Neutrophil (primary cell): ENCODE measurements around the gene UBAC2.

Source experiments
- H3K27ac ChIP-seq: fragments of 200-600 bp; sonication (generic); 2 replicates; pipeline ENCODE4 v1.5.1; 2016; ENCODE audit warnings: mild to moderate bottlenecking, moderate library complexity
- H3K27me3 ChIP-seq: fragments of 200-600 bp; sonication (generic); 2 replicates; pipeline ENCODE4 v1.6.0; 2016; ENCODE audit warnings: mild to moderate bottlenecking
- H3K36me3 ChIP-seq: fragments of 200-600 bp; sonication (generic); 2 replicates; pipeline ENCODE4 v1.5.1; 2017
- H3K4me1 ChIP-seq, 2 experiments: fragments of 200-600 bp in 1 of 2; sonication (generic) in 1 of 2; 1 replicate in 1 of 2; 2 replicates in 1 of 2; pipeline versions ENCODE4 v1.5.1 to v1.6.1; 2013 to 2016; ENCODE audit warnings: low read depth in 1 of 2, low read length in 1 of 2, mild to moderate bottlenecking in 1 of 2, moderate library complexity in 1 of 2; ENCODE audit not compliant: control insufficient read depth in 1 of 2, insufficient read depth in 1 of 2
- H3K4me3 ChIP-seq, 2 experiments: fragments of 200-600 bp in 1 of 2; sonication (generic) in 1 of 2; 1 replicate in 1 of 2; 2 replicates in 1 of 2; pipeline ENCODE4 v1.5.1; 2013 to 2016; ENCODE audit warnings: low read depth in 1 of 2, low read length in 1 of 2, mild to moderate bottlenecking in 1 of 2, moderate library complexity in 1 of 2
- H3K9me3 ChIP-seq: fragments of 200-600 bp; sonication (generic); 2 replicates; pipeline ENCODE4 v1.5.1; 2016
- TF ChIP-seq, protein P1 (sequence below): fragments of 200-600 bp; sonication (generic); IDR thresholded peaks from 2 replicates; pipeline ENCODE4 v1.5.1; 2016; ENCODE audit warnings: antibody characterized with exemption

UBAC2 gene

DNA sequence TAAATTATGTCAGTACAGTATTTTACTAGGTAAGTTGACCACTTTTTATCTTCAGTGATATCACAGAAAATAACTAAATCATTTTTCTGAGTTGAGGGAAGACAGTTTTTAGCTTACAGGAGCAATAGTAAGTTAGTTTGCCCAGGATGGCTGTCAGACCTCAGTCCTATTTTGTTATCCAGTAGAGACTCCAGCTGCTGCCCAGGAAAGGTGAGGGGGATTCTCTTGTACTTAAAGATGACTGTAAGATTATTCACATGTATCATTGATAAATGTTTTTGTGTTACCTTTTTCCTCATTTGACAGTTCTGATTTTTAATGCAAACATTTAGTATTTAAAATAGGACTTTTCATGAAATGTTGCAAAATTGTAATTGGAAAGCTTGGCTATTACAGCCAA lies 121.1 kb downstream of the UBAC2 start:
- H3K4me1 ChIP-seq, result peaks cover 12 to 23% of the 10 kb centered on the region in 2 experiments
- H3K27me3 ChIP-seq, result no peaks in the 10 kb centered on the region
- no peaks in the 10 kb centered on the region for H3K9me3 ChIP-seq
- TF ChIP-seq, protein P1, sequence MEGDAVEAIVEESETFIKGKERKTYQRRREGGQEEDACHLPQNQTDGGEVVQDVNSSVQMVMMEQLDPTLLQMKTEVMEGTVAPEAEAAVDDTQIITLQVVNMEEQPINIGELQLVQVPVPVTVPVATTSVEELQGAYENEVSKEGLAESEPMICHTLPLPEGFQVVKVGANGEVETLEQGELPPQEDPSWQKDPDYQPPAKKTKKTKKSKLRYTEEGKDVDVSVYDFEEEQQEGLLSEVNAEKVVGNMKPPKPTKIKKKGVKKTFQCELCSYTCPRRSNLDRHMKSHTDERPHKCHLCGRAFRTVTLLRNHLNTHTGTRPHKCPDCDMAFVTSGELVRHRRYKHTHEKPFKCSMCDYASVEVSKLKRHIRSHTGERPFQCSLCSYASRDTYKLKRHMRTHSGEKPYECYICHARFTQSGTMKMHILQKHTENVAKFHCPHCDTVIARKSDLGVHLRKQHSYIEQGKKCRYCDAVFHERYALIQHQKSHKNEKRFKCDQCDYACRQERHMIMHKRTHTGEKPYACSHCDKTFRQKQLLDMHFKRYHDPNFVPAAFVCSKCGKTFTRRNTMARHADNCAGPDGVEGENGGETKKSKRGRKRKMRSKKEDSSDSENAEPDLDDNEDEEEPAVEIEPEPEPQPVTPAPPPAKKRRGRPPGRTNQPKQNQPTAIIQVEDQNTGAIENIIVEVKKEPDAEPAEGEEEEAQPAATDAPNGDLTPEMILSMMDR, result no peak
- H3K36me3 ChIP-seq, result peaks cover 5% of the 10 kb centered on the region
- H3K27ac ChIP-seq, result peak overlapping the region; percentile 46
- no peak overlapping the region for H3K4me3 ChIP-seq

DNA sequence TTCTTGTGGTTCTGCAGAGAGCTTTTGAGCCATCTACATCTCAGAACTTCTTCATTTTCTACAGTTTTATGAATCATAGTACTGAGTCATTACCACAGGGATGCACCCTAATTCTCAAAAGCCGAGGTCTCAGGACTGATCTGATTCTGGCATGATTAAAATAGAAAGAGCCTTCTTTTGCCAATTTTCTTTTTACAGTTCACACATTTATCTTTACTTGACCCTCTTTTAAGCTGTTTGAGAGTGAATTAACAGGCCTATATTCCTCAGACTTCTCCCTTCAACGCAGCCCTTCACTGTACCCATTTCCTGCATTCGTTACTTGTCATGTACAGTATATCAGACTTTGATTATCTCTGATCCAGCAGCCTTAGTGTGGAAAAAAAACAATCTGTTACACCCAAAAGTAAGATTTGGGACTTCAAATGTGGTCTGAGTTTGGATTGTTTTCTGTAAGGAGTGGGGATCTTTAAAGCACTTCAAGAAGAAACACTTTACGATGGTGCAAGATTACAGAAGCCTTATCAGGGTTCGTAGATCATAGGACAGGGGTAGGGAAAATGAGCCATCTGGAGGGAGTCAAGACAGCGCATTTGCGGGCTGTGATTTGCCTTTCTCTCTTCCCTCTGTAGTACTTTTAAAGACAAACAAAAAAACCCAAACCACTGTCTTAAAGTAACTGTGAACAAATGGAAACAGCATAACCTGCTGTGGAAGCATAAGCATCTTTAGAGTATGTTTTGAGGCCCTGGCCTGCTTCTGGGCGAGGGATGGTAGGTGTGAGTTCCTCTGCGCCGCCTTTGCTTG lies 121.8 kb downstream of the UBAC2 start:
- Histone ChIP-seq H3K4me1 (peaks cover 12 to 23% of the 10 kb centered on the region in 2 experiments), H3K27me3 (no peaks in the 10 kb centered on the region), H3K36me3 (peaks cover 5% of the 10 kb centered on the region), H3K9me3 (no peaks in the 10 kb centered on the region), H3K27ac (peak overlapping the region; percentile 46), H3K4me3 (no peak overlapping the region)
- TF ChIP-seq, protein P1, result no peak

DNA sequence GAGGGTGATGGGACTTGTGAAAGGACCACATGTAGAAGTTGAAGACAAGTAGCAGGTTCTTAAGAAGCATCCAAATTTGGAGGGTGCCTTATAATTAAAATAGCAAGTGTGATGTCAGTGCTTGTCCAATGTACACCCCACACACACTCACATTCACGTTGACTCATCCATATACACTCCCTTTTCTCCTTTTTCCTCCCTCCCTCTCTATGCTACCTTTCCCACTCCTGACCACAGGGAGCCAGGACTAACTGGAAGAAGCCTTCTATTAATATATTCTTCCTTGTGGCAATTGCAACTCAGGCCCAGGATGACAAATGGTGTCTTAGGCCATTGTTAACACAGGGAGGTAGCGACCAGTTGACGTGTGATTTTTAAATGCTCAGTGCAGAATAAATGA lies 122.8 kb downstream of the UBAC2 start:
- H3K4me3 ChIP-seq, result no peak overlapping the region
- TF ChIP-seq, protein P1, result no peak
- peaks cover 12 to 23% of the 10 kb centered on the region in 2 experiments for H3K4me1 ChIP-seq
- no peak overlapping the region for H3K27ac ChIP-seq
- no peaks in the 10 kb centered on the region for H3K9me3 ChIP-seq
- H3K36me3 ChIP-seq, result peaks cover under 1% of the 10 kb centered on the region
- H3K27me3 ChIP-seq, result no peaks in the 10 kb centered on the region

DNA sequence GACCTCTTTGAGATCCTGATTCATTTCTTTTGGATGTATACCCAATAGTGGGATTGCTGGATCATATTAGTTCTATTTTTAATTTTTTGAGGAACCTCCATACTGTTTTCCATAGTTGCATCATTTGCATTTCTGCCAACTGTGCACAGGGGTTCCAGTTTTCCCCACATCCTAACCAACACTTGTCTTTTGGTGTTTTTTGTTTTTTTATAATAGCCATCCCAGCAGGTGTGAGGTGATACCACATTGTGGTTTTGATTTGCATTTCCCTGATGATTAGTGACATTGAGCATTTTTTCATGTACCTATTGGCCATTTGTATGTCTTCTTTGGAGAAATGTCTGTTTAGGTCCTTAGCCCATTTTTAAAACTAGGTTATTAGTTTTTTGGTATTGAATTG lies 125.4 kb downstream of the UBAC2 start:
- Histone ChIP-seq H3K27ac (no peak overlapping the region), H3K36me3 (peaks cover 10% of the 10 kb centered on the region), H3K4me1 (peaks cover 5 to 15% of the 10 kb centered on the region in 2 experiments), H3K9me3 (no peaks in the 10 kb centered on the region), H3K27me3 (no peaks in the 10 kb centered on the region), H3K4me3 (no peak overlapping the region)
- TF ChIP-seq, protein P1, result no peak

GRCh38 chr13:99327126-99327525 lies 126.5 kb downstream of the UBAC2 start:
- H3K27me3 ChIP-seq, result no peaks in the 10 kb centered on the region
- H3K4me3 ChIP-seq, result no peak overlapping the region
- TF ChIP-seq, protein P1, result no peak
- H3K36me3 ChIP-seq, result peaks cover 10% of the 10 kb centered on the region
- peaks cover 0 to 7% of the 10 kb centered on the region in 2 experiments for H3K4me1 ChIP-seq
- no peaks in the 10 kb centered on the region for H3K9me3 ChIP-seq
- no peak overlapping the region for H3K27ac ChIP-seq
